GM12878 (cell line): Measurements from ENCODE around the gene MBNL1. TPM values are rescaled to one million over a fixed set of nuclear protein-coding genes. Genes with fewer than 3 reads are reported as not detected.

Experiments
- CHD2 ChIP-seq: IDR thresholded peaks from 2 replicates; pipeline ENCODE4 v1.6.1; 2011; ENCODE audit warnings: low read depth, low read length, improper control_type of control experiment, borderline replicate concordance
- EP300 ChIP-seq, 2 experiments: fragments of 150-350 bp in 1 of 2; IDR thresholded peaks; 2 replicates each; pipeline ENCODE4 v1.6.1; 2011 to 2012; ENCODE audit warnings: low read depth in 2 of 2, low read length in 2 of 2, borderline replicate concordance in 1 of 2, improper control_type of control experiment in 1 of 2, inconsistent platforms in 1 of 2; ENCODE audit not compliant: control insufficient read depth in 1 of 2
- NFIC ChIP-seq: IDR thresholded peaks from 2 replicates; pipeline ENCODE4 v1.6.1; 2012; ENCODE audit warnings: low read depth, mild to moderate bottlenecking, inconsistent platforms, low read length, moderate library complexity
- ZNF592 ChIP-seq: fragments of 450-650 bp; IDR thresholded peaks from 2 replicates; pipeline ENCODE4 v1.6.1; 2017; ENCODE audit warnings: mild to moderate bottlenecking, moderate library complexity
- ZNF687 ChIP-seq: fragments of 450-650 bp; IDR thresholded peaks from 2 replicates; pipeline ENCODE4 v1.6.1; 2017; ENCODE audit warnings: mild to moderate bottlenecking, moderate library complexity
- polyA plus RNA-seq, 11 experiments: library from polyadenylated mRNA; depleted of rRNA in 4 of 11; unstranded in 6 of 11; stranded (reverse) in 5 of 11; fragments of >200 nt; fragmentation: Nextera tagmentation in 4 of 11; fragmentation: Illumina TruSeq in 1 of 11; extraction: Ambion mirVana in 4 of 11; extraction: Trizol in 1 of 11; gene quantifications; 1 replicate in 1 of 11; 2 replicates in 10 of 11; pipeline versions ENCODE4 v1.2.1 to v1.2.3, GENCODE V29; 2011 to 2016; ENCODE audit warnings: inconsistent platforms in 2 of 11, missing spikeins in 2 of 11, low read depth in 1 of 11
- total RNA-seq, 4 experiments: library from RNA; depleted of rRNA in 3 of 4; stranded (reverse); fragments of >200 nt in 3 of 4; fragmentation: Illumina TruSeq in 1 of 4; extraction: Trizol in 1 of 4; gene quantifications; 2 replicates each; pipeline versions ENCODE4 v1.2.1 to v1.2.3, GENCODE V29; 2013 to 2021

The MBNL1 gene
- total and polyA plus RNA-seq, 10 of the 15 experiments (the other 5 are each of a cell fraction or from before 2014, with no cell fraction given) = 59.6 to 337 (median 143) TPM

- TF ChIP-seq ZNF687 = no peak
- TF ChIP-seq NFIC = no peak
- TF ChIP-seq ZNF592 = no peak
- no peak for TF ChIP-seq CHD2
- no peak for TF ChIP-seq EP300 (IDR thresholded peaks at IDR 0.05; ENCODE audit: borderline replicate concordance in 1 of 2, control insufficient read depth in 1 of 2, low read depth in 2 of 2, low read length in 2 of 2)
Measured at GRCh38 chr3:152470095-152470494, 201.4 kb downstream of the MBNL1 start (continued).
